HG02870 (cell line): ENCODE data around the gene LBX1.

Source experiments
- ATAC-seq: cut with Tn5 transposase; IDR thresholded peaks from one replicate; pipeline ENCODE4 v1.9.1; 2021; ENCODE audit warnings: mild to moderate bottlenecking, moderate library complexity; ENCODE audit not compliant: unreplicated experiment

LBX1 gene, protein sequence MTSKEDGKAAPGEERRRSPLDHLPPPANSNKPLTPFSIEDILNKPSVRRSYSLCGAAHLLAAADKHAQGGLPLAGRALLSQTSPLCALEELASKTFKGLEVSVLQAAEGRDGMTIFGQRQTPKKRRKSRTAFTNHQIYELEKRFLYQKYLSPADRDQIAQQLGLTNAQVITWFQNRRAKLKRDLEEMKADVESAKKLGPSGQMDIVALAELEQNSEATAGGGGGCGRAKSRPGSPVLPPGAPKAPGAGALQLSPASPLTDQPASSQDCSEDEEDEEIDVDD

DNA sequence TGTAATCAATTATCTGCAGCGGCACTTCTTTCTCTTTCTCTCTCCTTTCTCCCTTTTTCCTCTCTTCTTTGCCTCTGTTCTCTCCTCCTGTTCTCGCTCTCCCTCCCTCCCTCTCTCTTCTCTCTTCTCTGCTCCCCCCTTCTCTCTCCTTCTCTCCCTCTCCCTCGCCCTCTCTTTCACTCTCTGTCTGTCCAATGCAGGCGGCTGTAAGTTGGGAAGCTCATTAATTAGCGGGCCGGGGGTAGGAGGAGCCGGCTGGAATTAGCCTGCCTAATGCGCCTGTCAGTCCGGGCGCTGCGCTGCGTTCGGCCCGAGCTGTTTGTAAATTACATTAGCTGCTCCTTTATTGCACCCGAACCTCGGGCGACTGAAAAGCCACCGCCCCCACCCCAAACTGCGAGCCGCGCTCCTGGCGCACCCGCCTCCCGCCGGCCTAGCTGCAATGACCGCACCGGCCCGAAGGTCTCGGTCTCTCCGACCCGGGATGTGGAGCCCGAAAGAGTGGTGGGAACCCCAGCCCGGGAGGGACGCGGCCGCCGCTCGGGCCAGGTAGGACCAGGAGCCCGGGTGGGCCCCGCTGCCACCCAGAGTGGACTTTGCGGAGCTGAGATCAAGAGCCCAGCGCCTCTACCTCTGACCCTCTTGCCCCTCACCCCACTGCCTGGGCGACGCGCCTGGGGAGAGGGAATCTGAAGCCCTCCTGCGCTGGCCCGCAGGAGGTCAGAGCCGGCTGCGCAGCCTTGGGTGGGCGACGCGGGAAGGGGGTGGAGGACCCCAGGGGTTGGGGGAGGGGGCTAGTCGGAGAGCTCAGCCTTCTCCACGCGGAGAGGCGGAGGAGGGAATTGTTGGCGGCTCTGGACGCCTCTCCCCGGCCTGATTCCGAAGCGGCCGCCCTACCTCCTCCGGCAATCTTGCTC is at the start of gene LBX1:
LBX1 (minus strand) TSS at position 198 of the 917 bp plus-strand sequence. CDS start 648 bp downstream, outside the sequence.
- ATAC-seq, result no peak

GRCh38 chr10:101273741-101274140 is 44.5 kb upstream of the LBX1 start:
- no peak for ATAC-seq

GRCh38 chr10:101273330-101273729 is 44.1 kb upstream of the LBX1 start:
- ATAC-seq, result no peak

- ATAC-seq, result no peak
Measured at GRCh38 chr10:101272229-101272868, 43.1 kb upstream of the LBX1 start.

DNA sequence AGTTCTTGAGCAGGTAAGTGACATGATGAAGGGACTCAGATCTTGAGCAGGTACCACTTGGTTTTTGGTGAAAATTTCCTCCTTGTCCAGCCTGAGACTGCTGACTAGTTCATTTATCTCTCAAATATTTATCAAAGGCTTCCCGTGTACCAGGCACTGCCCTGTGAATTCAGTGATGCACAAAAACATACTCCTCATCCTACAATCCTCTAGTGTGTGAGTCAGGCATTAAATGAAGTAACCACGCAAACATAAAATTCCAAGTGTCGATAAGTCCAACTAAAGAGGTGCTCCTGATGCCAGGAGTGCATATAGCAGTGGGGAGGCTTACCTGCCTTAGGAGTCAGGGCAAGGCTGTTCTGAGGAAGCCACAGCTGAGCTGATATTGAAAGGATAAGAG is 41.5 kb upstream of the LBX1 start:
- no peak for ATAC-seq

DNA sequence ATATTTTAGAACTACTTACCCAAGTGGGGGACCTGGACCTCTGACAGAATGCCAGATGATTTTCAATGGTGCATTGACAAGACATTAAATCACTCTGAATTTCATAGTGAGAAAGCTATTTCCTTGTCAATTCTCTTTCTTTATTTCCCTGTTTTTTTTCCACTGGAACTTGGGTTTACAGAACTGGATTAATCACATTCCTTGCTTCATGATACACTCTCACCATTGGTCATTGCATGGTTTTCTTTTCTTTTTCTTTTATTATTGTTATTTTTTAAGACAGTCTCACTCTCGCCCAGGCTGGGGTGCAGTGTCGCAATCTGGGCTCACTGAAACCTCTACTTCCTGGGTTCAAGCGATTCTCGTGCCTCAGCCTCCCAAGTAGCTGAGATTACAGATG is 38.5 kb upstream of the LBX1 start:
- no peak for ATAC-seq

GRCh38 chr10:101267290-101267680 is 38.0 kb upstream of the LBX1 start:
- ATAC-seq, result no peak

- ATAC-seq, result no peak
Measured at GRCh38 chr10:101266381-101267289, 37.4 kb upstream of the LBX1 start.

DNA sequence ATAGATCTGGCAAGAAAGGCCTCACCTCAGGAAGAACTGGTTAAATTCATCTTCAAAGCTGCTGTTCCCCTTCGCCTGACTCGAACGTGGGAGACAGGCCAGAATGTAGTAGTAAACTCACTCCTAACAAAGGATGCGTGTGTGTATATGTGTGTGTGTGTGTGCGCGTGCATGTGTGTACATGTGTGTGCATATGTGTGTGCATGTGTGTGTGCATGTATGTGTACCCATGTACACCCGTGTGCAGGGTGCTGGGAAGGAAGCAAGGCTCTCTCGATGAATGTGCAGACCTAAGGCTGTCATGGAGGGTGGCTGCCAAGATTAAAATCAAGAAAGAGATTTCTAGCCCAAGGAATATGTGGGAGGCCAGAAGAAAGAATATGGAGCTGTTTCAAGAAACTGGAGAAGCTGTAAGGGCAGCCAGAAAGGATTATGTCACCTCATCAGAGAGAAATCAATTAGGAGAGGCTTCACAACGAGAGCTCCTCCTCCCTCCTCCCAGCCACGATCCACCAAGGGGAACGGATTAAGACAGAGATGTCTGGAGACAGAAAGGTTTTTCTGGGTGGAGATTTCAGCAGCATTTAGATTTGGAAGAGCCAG is 34.0 kb upstream of the LBX1 start:
- ATAC-seq, result no peak

DNA sequence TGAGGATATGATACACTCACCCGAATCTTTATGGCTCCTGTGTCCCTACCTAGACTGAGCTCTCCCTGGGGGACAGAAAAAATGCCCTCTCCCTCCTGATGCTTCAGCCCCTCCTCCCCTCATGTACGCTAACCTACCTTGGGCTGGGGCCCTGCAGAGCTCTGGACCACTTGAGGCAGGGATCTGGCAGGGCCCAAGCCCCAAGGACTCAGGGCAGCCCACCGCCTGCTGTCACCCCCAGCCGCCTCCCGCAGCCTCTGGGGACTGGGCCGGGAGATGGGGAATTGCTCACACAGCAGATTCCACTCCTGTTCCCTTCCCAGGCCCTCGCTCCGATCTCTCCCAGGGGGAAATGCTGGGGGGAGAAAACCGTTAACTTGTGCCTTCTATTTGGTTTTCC is 32.9 kb upstream of the LBX1 start:
- no peak for ATAC-seq

DNA sequence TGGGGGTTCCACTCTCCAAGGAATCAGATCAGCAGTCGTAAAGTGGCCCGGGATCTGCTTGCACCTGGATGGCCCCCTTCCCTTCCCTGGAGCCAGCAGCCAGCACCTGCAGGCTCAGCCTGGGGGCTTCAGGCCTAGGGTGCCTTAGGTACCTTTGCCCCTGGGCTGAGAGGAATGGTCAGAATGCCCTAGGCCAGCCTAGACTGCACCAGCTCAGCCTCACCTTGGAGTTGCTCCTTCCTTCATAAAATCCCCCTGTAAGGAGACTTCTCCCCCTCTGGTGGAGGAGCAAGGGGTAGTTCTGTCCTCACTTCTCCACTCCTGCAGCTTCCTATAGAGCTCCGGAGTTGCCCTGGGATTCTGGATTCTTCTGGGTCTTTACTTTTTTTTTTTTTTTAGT is 32.4 kb upstream of the LBX1 start:
- no peak for ATAC-seq

DNA sequence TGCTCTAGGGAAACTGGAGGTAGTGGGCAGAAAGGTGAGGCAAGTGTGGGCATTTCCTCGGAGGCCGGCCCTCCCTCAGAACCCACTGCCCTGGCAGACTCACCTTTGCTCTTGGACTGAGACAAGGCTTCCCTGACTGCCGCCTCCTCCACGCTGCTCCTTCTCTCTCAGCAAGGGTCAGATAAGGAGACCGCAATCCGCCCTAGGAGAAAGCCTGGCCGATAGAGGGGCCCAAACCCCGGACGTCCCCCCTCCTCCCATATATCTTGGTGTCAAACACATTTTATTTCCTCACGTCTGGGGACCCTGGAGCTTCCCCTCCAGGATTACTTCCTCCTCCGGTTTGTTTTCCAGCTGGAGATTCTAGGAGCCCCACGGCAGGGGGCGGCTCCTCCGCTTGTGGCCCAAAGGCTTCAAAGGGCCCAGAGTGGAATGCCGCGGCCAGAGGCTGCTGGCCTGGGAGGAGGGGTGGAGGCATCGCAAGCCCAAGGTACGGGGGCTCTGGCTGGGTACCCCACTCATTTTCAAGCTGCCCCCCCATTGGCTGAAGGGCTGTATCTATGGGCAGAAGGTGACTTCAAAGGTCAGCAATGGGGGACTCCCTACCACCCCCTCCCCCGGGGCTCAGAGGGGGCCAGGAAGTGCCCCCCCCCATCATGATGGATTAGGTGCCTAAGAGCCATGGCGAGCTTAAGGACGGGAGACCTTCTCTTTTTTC is 31.7 kb upstream of the LBX1 start:
- ATAC-seq, result no peak

DNA sequence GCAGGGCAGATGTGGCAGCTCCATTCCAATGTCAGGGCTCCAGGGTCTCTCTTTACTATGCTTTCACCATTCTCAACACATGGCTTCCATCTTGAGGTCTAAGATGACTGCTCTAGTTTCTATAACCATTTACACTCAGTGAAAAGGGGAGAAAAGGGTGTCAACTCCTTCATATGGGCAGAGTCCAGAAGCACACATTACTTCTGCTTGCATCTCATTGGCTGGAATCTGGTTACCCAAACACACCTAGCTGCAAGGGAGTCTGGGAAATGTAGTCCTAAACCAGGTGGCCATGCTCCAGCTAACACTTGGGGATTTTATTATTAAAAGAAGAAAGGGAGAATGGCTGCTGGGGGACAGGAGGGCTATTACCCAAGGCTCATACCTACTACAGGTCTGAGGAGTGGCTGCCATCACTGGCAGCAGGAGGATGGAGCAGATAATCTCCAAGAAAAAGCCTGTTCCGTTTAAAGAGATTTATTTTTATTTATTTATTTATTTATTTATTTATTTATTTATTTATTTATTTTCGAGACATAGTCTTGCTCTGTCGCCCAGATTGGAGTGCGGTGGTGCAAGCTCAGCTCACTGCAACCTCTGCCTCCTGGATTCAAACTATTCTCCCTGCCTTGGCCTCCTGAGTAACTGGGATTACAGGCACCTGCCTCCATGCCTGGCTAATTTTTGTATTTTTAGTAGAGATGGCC is 29.1 kb upstream of the LBX1 start:
- no peak for ATAC-seq

DNA sequence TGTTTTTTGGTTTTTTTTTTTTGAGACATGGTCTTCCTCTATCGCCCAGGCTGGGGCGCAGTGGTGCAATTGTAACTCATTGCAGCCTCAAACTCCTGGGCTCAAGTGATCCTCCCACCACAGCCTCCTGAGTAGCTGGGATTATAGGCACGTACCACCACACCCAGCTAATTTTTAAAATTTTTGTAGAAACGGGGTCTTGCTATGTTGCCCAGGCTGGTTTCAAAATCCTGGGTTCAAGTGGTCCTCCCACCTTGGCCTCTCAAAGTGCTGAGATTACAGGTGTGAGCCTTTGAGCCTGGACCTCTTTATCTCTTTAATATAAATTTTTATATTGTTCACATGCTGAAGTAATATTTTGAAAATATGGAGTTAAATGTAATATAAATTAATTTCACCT is 28.2 kb upstream of the LBX1 start:
- no peak for ATAC-seq

GRCh38 chr10:101257084-101257483 is 27.8 kb upstream of the LBX1 start:
- ATAC-seq, result no peak

DNA sequence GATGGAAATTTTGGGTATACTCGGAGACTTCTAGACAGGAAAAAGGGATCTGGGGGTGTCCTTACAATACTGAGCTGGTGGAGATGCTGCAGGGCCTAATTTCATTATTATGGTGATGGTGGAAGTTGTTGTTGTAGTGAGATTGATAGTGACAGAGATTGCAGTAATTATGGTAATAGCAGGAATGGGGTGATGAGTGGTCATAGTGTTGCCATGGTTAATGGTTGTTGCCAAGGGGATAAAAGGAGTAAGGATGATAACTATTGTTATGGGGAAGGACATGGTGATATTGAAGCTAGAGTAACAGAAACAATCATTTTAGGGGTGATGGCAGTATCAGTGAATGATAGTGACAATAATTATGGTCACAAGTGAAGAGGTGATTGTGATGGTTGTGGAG is 27.1 kb upstream of the LBX1 start:
- ATAC-seq, result no peak

GRCh38 chr10:101250136-101250535 is 20.9 kb upstream of the LBX1 start:
- ATAC-seq, result no peak

DNA sequence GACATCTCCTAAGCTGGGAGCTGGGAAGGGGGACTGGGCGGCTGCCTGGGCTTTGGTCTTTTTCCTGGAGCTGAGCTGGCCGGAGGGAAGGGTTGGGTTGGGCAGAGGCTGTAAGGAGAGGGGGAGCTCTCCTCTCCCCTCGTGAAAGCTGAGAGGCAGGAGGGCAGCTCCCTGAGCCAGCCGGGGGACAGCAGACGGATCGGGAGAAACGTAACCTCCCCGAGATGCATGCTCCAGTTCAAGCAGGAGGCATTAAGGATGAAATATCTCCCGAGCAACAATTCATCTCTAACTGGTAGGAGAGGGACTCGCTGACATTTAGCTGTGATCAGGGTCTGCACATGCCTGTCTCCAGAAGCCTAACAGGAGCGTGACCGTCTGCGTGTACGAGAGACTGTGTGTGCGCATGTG is 19.9 kb upstream of the LBX1 start:
- ATAC-seq, result no peak

DNA sequence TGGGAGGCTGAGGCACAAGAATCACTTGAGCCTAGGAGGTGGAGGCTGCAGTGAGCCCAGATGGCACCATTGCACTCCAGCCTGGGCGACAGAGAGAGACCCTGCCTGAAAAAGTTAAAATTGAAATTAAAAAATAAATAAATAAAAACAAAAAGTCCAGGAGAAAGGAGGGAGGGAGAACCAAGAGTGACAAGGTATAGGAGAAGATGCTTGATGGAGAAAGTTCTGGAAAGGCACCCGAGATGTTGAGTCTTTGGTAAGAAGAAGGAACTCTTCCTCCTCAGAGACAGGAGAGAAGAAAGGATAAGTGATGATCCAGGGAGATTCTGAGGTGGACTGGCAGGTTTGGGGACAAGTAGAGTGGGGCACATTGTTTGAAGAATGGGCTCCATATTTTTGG is 17.4 kb upstream of the LBX1 start:
- no peak for ATAC-seq
